CD4-positive, alpha-beta T cell treated with Interleukin-6 for 4 hours (primary cell): ENCODE measurements around the gene SMOC1.

Experiments used
- DNase-seq: peaks from one replicate; pipeline ENCODE4 v3.0.0-alpha.2; 2020; ENCODE audit warnings: mixed read lengths

SMOC1 gene

GRCh38 chr14:69865701-69866365 is 13.4 kb upstream of the SMOC1 start:
- DNase-seq = no peak

GRCh38 chr14:69868363-69868963 is 10.8 kb upstream of the SMOC1 start:
- no peak for DNase-seq

GRCh38 chr14:69870613-69871012 is 8.6 kb upstream of the SMOC1 start:
- DNase-seq = no peak

- no peak for DNase-seq
These were observed 5.1 kb upstream of the SMOC1 start for GRCh38 chr14:69873877-69874780.

- no peak for DNase-seq
These were observed 2.9 kb upstream of the SMOC1 start for GRCh38 chr14:69876221-69876847.

- no peak for DNase-seq
These were observed 2.3 kb upstream of the SMOC1 start for GRCh38 chr14:69876848-69877306.

GRCh38 chr14:69877492-69877891 is 1.7 kb upstream of the SMOC1 start:
- no peak for DNase-seq

- no peak for DNase-seq
These were observed 965 bp upstream of the SMOC1 start for GRCh38 chr14:69878251-69878650.

GRCh38 chr14:69880044-69880487 is 850 bp downstream of the SMOC1 start:
- no peak for DNase-seq

- DNase-seq = no peak
These were observed 1.7 kb downstream of the SMOC1 start for GRCh38 chr14:69880893-69881292.

GRCh38 chr14:69882116-69882864 is 3.1 kb downstream of the SMOC1 start:
- no peak for DNase-seq

- no peak for DNase-seq
These were observed 3.7 kb downstream of the SMOC1 start for GRCh38 chr14:69882915-69883314.

- DNase-seq = no peak
These were observed 7.4 kb downstream of the SMOC1 start for GRCh38 chr14:69886453-69887242.

- DNase-seq = no peak
These were observed 8.8 kb downstream of the SMOC1 start for GRCh38 chr14:69887740-69888657.

GRCh38 chr14:69891422-69891821 is 12.2 kb downstream of the SMOC1 start:
- no peak for DNase-seq

- no peak for DNase-seq
These were observed 15.9 kb downstream of the SMOC1 start for GRCh38 chr14:69895109-69895508.

GRCh38 chr14:69896080-69896479 is 16.9 kb downstream of the SMOC1 start:
- DNase-seq = no peak

GRCh38 chr14:69896972-69897371 is 17.8 kb downstream of the SMOC1 start:
- DNase-seq = no peak

- no peak for DNase-seq
These were observed 21.4 kb downstream of the SMOC1 start for GRCh38 chr14:69900603-69901002.
